GM19324 (cell line): Measurements from ENCODE around the gene TP53RK.

Experiments used
- ATAC-seq: cut with Tn5 transposase; IDR thresholded peaks from one replicate; pipeline ENCODE4 v1.9.1; 2021; ENCODE audit warnings: mild to moderate bottlenecking, moderate library complexity; ENCODE audit not compliant: unreplicated experiment, low FRiP score

Gene TP53RK

DNA sequence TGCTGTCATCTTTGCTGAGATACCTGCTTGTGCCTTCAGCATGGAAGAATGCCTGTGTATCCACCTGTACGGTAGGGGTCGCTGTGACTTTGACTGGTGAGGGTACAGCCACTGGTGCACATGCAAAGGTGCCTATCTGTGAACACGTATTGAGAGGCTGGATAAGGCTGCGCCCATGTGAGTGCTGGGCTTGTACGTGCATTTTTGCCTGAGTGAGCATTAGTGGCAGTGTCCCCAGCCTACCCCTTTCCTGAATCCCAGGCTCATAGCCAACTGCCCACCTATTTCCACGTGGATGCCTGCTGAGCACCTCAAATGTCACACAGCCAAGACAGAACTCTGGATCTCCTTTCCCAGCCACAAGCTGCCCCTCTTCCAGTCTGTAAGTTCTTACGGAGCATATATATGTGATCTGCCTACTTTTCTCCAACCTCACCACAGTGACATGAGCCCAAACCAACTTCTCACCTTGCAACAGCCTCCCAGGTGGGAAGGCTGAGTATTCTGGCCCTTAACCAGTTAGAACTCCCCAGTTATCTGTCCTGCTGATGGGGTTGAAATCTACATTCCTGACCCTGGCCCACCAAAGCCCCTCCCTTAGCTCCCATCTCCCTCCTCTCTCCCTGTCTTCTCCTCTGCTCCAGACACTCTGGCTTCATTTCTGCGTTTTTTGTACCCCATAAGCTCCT is 19.1 kb upstream of the TP53RK start:
- no peak for ATAC-seq

DNA sequence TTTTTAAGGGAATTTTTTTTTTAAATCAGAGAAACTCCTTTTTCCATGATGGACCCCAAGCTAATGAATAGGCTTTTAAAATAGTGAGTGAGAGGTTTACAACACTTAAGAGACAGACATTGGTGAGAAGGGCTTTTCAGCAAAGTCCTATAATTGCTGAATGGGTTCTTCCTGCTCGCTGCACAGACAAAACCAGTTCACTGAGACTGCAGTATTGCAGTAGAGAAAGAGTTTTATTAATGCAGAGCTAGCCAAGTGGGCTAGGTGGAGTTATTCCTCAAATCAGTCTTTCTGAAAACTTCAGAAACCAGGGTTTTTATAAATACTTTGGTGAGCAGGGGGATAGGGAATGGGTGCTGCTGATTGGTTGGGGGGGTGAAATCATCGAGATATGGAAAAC is 17.0 kb upstream of the TP53RK start:
- ATAC-seq: no peak

DNA sequence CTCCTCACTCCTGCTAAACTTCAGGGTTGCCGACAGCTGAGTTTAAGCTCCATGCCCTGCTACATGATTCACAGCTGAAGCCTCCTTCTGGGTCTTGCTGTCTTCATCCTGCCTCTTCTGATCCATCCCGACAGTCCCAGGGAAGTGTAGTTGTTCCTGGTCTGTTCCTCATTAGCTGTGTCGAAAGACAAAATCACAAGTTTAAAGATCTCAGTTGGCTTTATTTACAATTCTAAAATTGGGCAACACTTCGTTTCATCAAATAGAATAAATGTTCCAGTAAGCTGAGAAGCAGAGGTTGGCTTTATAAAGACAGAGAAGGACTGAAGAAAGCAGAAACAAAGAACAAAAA is 16.1 kb upstream of the TP53RK start:
- ATAC-seq: no peak

DNA sequence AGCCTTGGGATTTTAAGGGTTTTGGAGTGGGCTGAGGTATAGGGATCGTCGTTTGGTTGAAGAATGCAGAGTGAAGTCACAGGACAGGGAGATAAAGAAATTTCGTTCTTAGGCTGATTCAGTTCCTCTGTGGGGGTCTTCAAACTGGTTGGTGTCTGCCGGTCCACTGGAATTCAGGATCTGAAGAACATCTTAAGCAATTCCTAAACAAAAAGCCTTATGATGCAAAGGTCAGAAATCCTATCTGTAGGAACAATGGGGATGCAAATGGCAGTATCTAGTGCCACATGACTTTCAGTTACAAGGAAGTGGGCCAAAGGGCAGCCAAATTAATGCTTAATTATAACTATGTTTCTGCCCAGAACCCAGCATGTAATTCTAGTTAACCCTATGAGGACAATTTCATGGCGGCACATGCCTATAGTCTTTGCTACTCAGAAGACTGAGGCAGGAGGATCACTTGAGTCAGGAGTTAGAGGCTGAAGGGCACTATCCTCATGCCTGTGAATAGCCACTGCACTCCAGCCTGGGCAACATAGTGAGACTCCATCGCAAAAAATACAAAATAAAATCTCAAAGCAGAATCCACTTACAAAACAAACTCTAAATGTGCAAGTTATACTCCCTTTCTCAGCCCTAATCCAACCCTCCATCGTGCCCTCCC is 15.6 kb upstream of the TP53RK start:
- no peak for ATAC-seq

DNA sequence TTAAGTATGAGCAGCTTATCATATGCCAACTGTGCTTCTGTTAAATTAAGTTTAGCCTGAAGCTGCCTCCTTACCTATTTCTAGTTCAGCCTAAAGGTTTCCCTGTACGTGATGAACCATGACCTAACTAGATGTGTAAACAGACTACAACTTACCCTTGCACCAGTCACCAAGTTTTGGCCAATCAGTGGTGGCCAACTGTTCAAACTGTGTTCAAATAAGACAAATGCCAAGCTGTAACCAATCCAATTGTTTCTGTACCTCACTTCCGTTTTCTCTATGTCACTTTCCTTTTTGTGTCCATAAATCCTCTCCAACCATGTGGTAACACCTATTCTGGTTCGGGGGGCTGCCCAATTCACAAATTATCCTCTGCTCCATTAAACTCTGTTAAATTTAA is 14.2 kb upstream of the TP53RK start:
- ATAC-seq: no peak

DNA sequence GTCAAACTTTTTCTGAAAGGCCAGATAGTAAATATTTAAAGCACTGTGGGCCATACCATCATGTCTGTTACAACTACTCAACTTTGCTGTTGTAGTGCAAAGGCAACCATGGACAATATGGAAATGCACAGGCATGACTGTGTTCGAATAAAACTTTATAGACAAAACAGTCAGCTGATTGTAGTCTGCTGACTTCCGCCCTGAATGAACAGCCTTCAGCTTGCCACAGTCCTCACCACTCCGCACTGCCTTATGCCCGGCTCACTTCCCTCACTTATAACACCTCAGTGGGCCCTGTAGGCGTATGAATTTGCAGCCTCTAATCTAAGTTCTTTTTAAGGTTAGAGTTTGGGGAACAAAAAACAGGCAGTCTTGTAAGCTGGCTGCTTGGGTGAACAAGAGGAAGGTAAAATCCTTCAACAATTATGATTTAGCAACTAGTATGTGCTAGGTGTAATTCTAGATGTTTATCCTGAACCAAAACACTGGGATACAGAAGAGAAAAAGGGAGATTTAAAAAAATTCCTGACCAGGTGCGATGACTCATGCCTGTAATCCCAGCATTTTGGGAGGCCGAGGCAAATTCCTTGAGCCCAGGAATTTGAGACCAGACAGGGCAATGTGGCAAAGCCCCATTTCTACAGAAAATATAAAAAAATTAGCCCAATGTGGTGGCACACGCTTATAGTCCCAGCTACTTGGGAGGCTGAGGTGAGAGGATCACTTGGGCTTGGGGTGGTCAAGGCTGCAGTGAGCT is 13.4 kb upstream of the TP53RK start:
- no peak for ATAC-seq

DNA sequence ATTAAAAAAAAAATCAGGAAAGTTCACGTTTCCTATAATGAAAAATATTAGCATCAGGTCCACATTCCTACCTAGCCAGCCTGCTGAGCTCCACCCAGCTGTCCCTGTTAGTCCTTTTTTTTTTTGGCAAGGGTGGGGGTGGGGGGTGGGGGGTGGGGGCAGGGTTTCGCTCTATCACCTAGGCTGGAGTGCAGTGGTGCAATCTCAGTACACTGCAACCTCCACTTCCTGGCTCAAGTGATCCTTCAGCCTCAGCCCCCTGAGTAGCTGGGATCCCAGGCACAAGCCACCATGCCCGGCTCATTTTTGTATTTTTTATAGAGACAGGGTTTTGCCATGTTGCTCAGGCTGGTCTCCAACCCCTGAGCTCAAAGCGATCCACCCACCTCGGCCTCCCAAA is 12.7 kb upstream of the TP53RK start:
- ATAC-seq: no peak

DNA sequence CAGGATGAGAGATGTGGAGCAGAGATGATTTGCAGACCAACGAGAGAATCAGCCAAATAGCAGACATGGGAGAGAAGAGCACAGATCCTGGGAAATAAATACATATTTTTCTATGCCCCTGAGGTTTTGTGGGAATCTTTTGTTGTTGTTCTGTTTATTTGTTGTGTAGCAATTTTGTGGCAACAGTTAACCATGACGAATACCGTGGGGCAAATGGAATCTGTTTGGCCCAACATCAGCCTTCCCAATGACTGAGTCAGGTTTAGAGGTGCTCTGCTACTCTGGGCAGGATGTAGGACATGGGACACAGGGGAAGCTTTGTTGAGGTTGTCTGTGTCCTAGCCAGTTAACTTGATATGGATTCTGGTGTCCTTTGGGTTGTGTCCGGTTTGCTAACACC is 12.3 kb upstream of the TP53RK start:
- no peak for ATAC-seq

DNA sequence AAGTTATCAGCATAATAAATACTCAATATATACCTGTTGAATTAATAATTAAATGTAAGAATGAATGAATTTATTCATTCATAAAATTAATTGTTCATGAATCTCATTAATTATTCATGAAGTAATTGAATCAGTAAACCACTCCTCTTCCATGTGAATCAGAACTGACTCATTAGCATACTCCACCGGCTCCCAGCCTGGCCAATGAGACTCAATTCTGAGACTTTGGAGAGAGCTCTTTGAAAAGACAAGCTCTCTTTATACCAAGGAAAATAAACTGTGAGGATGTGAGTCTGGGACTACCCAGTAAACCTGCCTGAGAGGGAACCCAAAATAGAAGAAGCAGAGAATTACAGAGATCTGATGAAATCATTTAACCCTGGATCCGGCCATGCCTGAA is 11.8 kb upstream of the TP53RK start:
- no peak for ATAC-seq

DNA sequence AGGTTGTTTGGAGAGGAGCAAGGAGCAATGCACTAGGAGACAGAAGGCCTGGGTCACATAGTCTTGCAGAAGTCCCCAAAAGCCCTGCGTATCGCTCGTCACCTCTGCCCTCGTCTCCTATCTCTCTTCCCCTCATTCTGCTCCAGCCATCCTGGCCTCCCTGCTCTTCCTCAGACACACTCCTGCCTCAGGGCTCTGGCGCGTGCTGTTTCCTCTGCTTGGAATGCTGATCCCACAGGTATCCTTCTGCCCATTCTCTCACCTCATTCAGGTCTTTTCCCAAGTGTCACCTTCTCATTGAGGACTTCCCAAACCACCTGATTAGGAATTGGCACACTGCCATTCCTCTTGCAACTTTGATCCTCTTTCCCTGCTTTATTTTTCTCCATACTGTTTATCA is 11.2 kb upstream of the TP53RK start:
- ATAC-seq: no peak

DNA sequence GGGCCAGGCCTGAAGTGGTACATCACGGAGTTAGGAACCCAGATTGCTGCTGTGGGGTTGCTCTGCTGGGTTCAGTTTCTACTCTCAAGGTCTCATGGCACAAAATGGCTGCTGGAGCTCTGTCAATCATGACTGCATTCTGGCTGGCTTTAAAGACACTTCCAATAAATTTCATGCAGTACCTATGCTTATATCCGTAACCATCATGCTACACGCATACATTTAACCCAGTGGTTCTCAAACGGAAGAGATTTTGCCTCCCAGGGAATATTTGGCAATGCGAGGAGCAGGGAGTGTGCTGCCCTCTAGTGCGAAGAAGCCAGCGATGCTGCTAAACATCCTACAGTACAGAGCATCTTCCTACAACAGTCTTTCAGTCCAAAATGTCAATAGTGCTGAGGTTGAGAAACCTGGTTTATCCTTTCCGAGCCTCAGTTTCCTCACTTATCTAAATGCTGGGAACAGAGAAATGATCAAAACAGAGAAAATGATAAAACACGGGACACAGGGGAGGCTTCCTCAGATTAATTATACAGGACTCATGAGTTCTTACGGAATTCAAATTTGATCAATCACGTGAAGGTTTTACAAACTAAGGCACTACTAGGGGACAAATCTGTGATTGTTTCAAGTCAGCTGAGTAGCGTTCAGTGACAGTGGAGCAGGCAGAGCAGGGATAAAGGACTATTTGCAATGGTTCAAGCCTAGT is 10.6 kb upstream of the TP53RK start:
- no peak for ATAC-seq

DNA sequence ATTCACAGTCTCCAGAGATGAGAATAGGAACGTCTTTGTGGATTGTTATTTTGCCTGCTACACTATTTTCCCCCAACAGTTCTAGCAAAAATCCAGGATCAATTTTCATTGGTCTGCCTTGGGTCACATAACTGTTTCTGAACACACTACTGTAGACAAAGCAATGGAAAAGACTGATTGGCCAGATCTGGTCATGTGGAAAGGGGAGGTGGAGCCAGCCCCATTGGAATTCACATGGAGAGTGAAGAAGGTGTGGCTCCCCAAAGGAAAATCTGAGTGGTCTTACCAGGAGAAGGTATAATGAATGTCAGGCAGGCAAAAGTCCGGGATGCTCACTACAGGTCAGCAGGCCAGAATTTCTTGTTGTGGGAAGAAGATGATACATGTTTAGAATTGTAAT is 9.5 kb upstream of the TP53RK start:
- ATAC-seq: no peak

DNA sequence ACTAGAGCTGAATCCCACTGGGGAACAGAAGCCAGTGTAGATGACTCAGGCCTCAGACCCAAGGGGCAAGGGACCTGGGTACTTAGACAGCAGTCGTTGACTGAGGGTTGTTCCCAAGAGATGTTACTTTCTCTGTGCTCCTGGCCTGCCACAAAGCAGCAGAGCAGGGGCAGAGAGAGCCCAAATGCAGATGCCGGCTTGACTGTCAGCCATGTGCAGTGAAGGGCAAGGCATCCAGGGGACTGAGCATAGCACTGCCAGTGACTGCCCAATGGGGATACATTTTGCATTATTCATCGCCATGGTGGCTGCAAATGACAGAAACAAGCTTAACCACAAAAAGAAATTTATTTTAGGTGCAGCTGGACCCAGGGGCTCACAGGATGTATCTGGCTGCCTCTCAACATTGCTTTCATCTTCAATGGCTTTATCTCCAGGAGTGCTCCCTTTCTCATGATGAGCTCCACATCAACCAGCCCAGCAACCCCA is 7.6 kb upstream of the TP53RK start:
- no peak for ATAC-seq

DNA sequence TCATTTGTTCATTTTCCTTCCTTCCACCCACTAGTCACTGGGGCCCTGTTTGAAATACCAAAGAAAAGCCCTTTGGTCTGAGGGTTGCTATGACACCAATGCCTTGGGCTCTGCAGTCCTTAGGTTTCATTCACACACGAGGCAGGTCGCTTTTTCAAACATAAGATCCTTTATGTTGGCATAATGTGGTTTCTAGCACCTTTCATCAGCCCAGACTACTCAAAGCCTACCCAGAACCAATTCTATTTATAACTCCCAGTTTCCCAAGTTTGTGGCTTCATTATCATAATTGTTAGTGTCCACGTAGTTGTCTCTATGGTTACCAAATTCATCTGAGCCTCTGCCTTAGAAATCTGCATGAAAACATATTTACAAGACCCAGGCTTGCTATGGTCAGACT is 6.6 kb upstream of the TP53RK start:
- no peak for ATAC-seq

DNA sequence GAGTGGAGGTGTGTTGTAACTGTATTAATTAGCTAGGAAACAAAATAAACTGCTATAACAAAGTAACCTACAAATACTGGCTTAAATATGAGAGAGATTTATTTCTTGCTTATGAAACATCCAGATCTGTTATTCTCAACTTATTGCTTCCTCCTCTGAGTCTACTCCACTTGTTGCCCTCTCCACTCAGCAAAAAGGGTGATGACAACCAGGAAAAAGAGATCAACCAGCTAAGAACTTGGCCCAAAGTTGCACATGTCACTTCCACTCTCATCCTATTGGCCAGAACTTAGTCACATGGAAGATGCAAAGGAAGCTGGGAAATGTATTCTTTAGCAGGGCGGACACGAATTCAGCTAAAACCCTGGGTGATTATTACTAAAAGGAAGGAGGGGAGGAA is 5.2 kb upstream of the TP53RK start:
- ATAC-seq: no peak

DNA sequence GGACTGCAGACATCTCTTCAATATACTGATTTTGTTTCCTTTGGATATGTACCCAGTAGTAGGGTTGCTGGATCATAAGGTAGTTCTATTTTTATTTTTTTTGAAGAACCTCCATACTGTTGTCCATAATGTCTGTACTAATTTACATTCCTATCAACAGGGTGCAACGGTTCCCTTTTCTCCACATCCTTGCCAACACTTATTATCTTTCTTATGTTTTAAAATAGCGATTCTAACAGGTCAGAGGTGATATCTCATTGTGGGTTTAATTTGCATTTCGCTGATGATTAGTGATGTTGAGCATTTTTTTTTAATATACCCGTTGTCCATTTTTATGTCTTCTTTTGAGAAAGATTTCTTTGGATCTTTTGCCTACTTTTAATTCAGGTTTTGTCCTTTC is 2.0 kb upstream of the TP53RK start:
- ATAC-seq: no peak

DNA sequence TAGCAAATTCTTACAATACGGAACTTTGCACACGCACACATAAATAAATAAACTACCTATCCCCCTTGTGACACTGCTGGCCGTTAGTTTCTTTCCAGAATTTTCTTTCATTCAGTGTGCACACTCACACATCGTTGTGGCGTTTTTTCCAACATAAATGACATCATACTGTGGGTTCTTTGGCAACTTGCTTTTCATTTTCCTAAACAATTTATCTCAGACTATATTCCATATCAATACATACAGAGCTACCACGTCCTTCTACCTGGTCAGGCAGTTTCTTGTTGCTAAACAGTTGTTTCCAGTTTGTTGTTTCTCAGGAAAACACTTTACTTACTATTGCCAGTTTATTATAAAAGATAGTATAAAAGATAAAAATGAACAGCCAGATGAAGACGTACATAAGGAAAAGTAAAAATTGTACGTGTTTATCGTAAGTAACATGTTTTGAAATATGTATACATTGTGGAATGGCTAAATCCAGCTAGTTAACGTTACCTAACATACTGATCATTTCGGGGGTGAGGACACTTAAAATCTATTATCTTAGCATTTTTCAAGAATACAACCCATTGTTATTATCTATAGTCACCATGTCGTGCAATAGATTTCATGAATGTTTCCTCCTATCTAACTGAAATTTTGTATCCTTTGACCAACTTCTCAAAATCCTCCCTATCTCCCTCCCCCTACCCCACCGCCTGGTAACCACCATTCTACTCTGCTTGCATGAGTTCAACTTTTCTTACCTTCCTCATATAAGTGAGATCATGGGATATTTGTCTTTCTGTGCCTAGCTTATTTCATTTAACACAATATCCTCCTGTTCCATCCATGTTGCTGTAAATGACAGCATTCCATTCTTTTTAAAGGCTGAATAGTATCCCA is 1.2 kb upstream of the TP53RK start:
- no peak for ATAC-seq

DNA sequence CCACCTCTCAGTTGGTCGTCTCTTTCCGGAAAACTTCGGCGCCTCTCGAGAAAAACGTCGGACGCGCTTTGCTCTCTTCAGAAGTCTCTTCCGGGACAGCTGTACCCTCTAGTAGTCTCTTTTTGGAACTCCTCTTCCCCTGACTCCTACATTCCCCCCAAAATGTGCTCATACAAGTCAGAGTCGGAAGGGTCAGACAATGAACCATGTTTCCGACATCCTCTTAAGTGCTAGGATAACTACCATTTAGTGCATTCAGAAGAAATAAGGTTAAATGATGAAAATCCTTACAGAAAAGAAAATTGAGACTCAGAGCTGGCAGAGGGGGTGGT is 476 bp upstream of the TP53RK start:
- ATAC-seq: no peak

DNA sequence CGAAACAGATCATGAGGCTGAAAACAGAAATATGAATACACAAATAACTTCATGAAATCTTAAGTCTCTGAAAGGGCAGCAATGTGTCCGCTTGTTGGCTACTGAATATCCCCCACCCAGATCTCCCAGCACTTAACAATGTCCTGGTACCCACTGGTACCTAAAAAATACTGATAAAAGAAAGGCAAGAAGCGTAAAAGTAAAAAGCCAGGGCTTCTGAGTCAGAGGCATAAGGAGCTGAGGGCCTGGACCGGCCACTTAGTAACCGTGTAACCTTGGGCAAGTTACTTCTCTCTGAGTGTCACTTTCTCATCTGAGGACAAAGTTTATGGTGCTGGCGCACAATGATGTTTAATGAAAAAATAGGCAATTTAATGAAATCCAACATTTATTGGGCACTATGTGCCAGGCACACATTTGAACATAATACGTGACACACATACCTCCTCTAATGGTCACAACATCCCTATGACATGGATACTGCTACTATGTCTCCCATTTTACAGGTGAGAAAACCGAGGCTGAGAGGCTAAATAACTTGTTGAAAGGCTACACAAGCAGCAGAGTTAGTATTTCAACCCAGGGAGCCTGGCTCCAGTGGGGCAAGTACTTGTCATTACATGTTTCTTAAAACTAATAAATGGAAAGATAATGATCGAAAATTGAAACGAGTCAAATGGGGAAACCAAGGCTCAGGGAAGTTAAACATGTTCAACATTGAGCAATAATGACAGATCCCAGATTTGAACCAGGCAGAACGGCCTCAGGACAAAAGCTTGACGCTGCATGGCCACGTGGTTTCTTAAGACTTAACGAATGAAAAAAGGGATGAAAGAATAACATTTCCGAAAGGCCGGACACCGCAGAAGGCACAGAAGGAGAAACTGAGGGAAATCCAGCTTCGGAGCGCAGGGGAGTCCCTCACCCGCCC is 828 bp downstream of the TP53RK start:
- no peak for ATAC-seq
